AG08395 (cell line): ENCODE data around the gene PEAK1.
"Not testable (repeated sequence)": the region's sequence is repeated elsewhere in the genome, so short reads cannot be mapped to it uniquely, and the experiment has no call there.

Experiments
- DNase-seq: peaks from one replicate; pipeline ENCODE4 v3.0.0; 2012; ENCODE audit warnings: mixed read lengths, low spot score

Gene PEAK1

DNA sequence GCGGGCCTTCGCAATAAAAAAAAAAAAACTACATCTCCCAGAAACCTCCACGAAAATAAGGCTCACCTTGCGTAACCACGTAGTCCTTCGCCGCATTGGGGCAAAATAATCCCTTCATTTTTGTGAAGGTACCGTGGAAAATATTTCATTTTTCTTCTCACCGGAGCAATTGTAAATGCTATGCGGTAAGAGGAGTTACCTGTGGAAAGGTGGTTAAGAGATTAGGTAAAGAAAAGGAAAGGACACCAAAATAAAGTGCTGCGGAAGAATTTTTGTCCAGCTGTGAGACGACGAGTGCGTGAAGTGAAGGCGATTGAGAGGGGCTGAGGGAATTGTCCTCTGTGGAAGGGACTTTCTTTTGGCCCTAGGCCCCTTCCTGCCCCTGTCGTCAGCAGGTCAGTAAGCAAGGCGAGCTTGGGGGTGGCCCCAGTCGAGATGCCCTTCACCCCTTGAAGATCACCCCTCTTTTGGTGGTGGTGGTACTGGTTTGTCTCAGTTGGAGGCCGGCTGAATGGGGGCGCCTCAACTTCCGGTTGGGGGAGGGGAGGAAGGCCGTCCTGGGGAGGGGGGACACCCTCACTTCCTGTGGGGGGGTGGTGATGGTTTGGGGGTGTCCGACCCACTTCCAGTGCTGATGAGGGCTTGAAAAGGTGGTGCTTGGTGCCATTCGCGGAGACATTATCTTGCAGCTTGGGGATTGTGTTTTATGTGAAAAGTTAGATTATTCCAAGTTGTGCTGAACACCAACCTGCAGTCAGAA lies 886 bp upstream of the PEAK1 start, which contains the start of gene HMG20A:
Gene HMG20A, plus strand, starts transcription at position 279 of the 760 bp plus-strand sequence. CDS start 37,520 bp downstream, outside the sequence.
- peak; percentile 65 for DNase-seq

DNA sequence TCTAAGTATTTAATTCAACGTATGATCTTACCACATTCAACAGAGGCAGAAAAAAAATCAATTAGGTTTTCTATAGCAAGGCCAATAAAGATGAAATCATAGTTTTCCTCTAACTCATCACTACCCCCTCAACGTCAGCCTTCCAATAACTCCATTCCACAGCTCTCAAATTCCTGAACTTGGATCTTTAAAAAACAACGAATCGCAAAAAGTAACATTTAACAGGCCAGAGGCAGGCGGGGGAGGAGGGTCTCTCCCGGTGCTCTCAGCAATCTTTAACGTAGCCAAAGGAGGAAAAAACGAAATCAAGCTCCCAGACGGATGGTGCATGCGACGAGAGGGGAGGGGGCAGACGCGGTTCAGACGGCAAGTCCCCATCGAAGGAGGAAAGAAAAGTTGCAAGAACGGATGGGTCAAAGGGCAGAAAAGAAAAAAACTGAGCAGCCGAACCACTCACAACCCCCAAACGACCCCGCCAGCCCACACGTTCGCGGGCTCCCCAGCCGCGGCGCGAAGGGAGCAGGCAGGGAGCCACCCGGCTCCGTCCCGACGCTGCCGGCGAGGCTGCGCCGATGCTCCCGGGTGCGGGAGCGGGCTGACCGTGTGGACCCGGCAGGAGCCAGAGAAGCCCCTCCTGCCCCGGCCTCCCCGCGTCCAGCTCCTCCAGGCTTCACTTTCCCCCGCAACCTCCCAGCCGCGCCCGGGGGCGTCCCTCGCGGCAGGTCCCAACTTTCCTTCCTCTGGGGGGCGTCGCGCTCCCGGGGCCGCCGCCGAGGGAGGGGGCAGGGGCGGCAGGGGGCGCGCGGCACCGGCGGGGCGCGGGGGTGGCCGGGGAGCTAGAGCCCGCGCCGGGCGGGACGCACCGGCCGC lies 703 bp downstream of the PEAK1 start:
- DNase-seq, result peak; percentile 21

DNA sequence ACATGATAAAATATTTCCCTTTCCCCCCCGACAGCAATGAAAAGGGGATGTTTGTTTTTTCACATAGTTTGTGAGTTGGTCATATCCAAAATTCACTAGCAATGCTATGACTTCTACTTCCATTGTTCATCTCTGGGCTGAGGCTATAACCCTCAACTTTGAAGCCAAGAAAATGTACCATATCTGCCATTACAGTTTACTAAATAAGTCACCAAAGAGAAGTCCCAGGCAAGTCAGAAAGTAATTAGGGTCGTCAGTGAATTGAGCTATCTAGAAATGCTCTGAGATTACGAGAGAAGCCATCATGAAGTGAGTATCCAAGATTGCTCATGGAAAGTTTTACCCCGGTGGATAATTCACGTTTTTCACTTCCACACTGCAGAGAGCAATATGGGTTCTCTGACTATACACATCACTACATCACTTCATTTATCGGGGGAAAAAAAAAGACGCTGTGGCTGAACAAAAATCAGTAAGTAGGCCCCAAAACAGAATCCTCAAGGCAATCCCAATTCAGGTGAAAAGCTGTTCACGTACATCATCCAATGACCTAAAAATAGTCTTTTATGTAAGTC lies 1.4 kb downstream of the PEAK1 start:
- peak; percentile 17 for DNase-seq

DNA sequence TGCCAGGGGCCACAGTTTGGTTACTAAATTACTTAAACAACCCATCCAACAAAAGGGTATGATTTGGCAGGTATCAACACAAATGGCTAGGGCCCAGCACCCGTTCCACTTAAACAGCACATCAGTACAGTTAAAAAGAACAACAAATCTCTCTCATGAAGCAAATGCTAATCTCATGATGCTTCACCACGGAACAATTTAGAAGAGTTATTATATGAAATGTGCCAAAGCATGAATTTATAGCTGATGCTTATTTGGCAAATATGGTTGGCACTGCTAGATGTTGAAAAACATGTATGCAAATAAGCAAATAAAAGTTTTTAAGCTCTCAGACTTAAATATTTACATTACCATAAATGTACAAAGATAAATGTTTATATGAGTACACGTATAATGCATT lies 2.3 kb downstream of the PEAK1 start:
- no peak for DNase-seq

DNA sequence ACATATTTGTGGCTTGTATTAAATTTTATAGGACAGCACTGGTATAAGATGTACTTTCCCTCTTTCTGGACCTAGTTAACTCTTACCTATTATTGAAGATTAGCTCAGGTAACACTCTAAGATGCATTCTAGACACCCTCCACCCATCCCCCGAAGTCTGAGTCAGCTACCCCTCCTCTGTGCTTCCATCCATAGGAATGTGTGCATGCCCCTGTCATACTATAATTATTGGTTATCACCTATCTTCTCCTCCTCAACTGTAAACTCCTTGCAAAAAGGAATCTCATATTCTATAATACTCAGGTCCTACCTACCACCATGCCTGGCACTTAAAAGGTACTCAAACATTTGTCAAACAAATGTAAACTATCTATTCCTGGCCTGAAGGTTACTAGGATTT lies 3.0 kb downstream of the PEAK1 start:
- no peak for DNase-seq

DNA sequence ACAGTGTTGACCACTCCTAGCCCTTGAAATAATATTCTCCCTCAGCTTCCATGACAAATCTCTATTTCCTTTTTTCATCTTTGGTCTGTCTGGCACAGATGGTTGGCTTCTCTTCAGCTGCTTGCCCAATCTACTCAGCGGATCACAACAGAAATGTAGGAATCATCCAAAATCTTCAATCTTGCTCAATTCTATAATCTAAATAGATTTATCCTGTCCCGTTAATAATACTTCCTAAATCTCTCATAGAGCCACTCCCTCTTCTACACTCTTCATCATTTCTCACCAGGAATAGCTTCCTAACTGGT lies 3.8 kb downstream of the PEAK1 start:
- peak; percentile 49 for DNase-seq

DNA sequence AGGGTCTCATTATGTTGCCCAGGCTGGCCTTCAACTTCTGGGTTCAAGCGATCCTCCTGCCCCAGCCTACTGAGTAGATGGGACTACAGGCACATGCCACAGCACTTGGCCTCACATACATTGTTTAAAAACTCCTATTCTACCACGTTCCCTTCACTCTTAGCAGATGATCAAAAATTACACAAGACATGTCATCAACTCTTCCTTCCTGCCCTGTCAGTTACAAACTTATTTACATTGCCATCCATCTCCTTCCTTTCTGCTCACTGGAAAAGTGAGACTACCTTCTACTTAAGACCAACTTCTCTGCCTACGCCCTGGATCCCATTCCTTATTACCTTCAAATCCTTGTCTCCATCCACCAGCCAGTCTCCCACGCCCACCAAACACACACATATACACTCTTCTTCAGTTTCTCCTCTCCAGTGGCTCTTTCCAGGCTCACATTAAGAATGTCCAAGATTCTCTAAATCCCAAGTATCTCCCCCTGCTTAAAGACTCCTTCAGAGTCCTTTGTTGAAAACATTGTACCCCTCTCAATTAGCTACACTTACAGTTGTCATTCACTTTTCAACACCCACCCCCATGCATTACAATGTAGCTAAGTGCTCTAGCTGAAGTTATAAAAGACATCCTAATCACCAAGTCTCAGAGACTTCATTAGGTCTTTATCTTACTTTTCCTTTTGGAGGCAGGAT lies 4.3 kb downstream of the PEAK1 start:
- no peak for DNase-seq

DNA sequence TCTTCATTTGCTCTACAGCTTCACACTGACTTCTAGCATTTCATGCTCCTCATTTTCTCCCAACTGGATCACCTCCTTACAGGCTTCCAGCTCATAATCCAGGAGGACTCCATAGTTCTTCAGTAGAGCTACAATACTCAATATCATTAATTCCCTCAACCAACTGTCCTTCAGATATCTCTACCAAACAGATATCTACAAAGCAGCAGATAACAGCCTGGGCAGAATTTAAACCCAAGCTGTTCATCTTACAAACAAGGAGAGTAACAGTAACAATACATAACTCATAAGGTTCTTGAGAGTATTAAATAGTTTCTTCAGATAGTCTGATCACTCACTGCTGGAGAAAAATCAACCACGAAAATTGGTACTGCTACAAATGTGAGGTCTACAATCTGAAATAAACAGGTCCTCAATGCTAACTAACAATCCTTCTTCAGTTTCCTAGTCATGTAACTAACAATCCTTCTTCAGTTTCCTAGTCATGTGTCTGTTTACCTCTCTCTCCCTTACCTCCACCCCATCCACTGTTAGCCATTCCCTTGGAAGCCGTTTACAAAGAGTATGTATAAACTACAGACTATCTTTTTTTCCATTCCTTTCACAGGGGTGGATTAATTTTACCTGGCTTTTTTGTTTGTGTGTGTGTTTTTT lies 5.0 kb downstream of the PEAK1 start:
- no peak for DNase-seq

DNA sequence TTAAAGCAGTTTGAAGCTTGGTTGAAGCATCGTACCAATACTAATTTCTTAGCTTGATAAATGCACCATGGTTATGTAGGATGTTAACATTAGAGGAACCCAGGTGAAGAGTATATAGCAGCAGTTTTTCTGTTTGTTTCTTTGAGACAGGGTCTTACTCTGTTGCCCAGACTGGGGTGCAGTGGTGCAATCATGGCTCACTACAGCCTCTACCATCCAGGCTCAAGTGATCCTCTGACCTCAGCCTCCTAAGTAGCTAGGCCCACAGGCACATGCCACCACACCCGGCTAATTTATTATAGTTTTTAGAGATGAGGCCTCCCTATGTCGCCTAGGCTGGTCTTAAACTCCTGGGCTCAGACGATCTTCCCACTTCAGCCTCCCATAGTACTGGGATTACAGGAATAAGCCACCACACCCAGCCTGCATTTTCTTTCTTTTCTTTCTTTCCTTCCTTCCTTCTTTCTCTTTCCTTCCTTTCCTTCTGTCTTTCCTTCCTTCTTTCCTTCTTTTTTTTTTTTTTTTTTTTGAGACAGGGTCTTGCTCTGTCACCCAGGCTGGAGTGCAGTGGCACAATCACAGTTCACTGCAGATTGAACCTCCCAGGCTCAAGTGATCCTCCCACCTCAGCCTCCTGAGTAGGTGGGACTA lies 6.1 kb downstream of the PEAK1 start:
- no peak for DNase-seq

DNA sequence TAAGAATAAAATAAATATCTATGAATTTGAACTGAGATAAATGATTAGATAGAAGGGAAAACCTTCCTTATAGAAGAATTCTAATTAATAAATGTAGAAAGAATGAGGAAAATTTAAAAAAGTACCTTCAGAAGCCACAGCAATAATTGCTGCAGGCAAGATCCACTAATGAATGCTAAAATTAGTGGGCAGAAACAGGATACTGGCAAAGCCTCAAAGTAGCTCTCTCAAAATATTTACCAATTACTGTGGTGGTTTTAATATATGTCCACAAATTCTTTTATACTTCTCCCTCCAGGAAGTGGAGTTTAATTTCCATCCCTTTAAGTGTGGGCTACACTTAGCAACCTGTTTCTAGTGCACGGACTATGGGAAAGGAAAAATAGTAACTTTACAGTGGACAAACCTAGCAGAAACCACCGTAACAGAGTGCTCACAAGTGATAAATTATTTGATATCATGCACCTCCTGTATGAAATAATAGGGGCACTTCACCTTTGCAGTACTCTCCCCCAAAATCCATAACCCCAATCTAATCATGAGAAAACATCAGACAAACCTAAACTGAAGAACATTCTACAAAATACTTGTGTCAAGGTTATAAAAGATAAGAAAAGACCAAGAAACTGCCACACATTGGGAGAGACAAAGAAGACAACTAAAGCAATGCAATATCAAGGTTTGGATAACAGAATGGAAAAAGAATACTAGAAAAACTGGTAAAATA lies 6.8 kb downstream of the PEAK1 start:
- DNase-seq, result no peak

DNA sequence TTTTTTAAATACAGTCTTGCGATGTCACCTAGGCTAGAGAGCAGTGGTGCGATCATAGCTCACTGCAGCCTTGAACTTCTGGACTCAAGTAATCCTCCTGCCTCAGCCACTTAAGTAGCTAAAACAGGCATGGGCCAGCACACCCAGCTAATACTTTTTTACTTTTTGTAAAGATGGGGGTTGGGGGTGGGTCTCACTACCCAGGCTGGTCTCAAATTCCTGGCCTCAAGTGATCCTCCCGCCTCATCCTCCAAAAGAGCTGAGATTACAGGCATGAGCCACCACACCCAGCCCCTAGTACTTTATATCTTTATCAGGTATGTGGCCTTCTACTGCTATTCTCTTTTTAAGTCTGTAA lies 8.3 kb downstream of the PEAK1 start:
- DNase-seq, result no peak

DNA sequence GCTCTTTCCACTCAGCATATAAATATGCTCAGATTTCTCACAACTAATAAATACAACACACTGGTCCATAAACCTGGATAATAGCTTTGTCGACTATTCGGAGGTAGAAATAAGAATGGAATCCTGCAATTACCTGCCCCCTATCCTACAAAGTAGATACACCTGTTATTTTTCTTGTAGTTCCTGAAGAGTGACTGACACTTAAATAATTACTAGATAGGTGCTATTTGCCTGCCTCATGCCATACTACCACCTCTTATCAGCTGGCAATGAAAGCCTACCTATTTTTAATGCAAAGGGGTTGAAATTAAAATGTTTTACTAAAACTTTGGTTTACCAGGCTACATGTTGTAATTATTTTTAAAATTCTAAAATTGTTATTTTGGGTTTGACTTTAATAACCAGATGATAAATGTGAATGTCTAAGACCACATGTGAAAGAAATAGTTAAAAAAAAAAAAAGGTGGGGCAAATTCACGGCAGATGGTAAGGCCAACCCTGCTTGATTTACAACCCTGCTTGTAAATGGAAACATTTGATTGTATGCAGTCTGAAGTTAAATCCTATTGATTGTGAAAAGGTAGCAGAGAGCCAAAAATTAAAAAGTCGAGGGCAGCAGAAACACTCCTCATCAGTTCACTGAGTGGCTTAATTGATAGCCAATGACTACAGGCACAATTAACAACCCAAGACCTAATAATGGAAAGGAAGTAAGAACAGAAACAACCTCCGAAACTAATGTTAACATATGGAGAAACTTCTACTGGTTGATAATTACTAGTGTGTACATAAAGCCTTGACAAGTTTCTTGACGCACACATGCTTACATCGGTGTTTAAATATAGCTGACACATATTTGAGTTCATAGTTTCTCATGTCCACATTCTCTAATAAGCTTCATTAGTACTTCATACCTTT lies 8.9 kb downstream of the PEAK1 start:
- DNase-seq, result no peak

DNA sequence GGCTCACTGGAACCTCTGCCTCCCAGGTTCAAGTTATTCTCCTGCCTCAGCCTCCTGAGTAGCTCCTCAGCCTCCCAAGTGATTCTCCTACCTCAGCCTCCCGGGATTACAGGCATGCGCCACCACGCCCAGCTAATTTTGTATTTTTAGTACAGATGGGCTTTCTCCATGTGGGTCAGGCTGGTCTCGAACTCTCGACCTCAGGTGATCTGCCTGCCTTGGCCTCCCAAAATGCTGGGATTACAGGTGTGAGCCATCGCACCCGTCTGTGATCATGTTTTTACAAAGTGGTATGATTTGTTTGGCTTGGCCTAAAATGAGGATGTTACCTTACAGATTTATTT lies 9.8 kb downstream of the PEAK1 start:
- not testable (repeated sequence) for DNase-seq

DNA sequence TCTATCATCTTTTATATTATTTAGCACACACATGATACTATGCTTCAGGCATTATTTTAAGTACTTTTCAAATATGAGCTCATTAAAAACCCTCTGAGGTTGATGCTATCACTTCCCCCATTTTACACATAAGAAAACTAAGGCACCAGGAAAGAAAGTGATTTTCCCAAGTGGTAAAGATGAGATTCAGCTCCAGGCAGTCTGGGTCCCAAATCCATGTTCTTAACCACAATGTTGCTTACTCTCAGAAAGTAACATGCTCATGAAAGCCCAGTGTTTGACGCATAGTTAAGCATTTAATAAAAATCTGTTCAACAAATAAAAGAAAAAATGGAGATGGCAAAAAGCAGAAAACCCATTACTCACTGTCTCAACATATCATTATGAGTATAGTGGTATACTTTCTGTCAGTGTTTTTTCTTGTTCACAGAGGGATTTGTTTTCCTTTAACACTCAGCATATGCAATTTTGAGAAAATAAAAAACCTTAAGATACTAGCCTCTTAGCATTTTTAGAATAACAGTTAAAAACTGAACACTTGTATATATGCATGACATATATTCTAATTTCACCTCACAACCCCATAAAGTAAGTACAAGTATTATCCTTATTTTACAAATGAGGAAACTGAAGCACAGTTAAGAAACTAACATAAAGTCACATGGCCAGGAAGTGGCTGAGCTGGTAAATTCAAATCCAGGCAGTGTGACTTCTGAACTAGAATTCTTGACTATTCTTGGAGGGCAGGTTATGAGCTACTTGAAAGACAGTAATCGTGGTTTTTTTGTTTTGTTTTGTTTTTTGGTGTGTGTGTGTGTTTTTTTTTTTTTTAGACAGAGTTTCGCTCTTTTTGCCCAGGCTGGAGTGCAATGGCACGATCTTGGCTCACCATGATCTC lies 10.4 kb downstream of the PEAK1 start:
- DNase-seq, result no peak

DNA sequence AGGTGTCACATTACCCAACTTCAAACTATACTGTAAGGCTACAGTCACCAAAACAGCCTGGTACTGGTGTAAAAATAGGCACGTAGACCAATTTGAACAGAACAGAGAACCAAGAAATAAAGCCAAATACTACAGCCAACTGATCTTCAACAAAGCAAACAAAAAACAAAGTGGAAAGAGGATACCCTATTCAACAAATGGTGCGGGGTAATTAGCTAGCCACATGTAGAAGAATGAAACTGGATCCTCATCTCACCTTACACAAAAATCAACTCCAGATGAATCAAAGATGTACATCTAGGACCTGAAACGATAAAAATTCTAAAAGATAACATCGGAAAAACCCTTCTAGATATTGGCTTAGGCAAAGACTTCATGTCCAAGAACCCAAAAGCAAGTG lies 13.1 kb downstream of the PEAK1 start:
- DNase-seq, result no peak

DNA sequence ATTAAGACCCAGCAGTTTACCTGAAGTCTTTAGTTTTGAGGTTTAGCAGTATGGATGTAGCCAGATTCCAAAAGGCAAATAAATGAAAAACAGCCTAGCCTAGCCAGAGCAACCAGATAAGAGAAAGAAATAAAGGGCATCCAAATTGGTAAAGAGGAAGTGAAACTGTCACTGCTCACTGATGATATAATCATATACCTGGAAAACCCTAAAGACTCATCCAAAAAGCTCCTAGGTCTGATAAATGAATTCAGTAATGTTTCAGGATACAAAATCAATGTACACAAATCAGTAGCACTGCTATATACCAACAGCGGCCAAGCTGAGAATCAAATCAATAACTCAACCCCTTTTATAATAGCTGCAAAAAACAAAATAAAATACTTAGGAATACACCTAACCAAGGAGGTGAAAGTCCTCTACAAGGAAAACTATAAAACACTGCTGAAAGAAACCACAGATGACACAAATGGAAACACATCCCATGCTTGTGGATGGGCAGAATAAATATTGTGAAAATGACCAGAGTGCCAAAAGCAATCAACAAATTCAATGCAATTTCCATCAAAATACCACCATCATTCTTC lies 13.6 kb downstream of the PEAK1 start:
- not testable (repeated sequence) for DNase-seq

DNA sequence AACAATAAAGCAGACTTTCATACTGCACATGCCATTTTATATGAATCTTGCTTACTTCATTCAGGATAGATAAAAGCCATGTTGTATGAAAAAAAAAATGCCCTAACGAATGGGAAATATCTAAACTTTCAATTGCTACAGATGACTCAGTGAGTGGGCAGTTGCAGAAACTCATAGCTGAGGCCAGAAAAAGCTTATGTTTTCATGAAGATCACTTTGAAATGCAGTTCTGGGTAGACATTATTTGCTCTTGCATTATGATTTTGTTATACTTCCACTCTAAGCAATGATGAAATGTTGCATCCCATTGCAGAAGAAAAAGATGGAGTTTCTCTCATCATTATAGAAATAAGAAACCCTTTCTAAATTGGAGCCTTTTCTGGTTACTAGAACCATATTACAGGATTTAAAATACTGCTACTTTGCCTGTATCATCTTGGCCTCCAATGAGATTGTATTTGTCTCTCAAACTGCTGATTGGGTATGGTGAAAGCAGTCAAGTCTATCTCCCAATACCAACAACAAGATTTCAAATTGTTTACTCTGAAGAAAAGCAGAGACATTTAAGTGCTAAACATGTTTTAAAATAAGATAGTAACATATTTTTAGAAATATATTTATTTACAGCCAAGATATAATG lies 17.0 kb downstream of the PEAK1 start:
- peak; percentile 53 for DNase-seq

DNA sequence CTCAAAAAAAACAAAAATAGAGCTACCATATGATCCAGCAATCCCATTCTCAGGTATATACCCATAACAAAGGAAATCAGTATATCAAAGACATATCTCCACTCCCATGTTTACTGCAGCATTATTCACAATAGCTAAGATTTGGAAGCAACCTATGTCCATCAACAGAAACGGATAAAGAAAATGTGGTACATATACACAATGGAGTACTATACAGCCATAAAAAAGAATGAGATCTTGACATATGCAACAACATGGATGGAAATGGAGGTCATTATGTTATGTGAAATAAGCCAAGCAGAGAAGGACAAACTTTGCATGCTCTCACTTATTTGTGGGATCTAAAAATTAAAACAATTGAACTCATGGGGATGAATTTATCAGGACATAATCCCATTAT lies 19.6 kb downstream of the PEAK1 start:
- no peak for DNase-seq
